Activated T-cell treated with anti-CD3 and anti-CD28 coated beads, Interleukin-2, amount 50 U/mL, for 72 hours (primary cell): ENCODE measurements around the gene RAET1G. TPM values are rescaled to one million over a fixed set of nuclear protein-coding genes. Genes with fewer than 3 reads are reported as not detected.
"Not testable (repeated sequence)": the region's sequence is repeated elsewhere in the genome, so short reads cannot be mapped to it uniquely, and the experiment has no call there.

ENCODE experiments used
- ATAC-seq, 2 donors: fragments of 150-1000 bp; cut with Tn5 transposase; replicated peaks in 1 of 2; 2 replicates each; pipeline ENCODE4 v1.10.0; 2021; ENCODE audit warnings: moderate library complexity in 2 of 2, mild to moderate bottlenecking in 1 of 2
- DNase-seq, 2 donors: peaks; one replicate each; pipeline ENCODE4 v3.0.0; 2021 to 2022; ENCODE audit warnings: mixed read lengths in 1 of 2
- H3K27ac Mint-ChIP-seq: one replicate; pipeline ENCODE4 v1.8.0; 2022; ENCODE audit warnings: mild to moderate bottlenecking, moderate library complexity, mixed read lengths
- H3K27me3 Mint-ChIP-seq: one replicate; pipeline ENCODE4 v1.8.0; 2022; ENCODE audit warnings: low read depth, mixed read lengths
- H3K36me3 Mint-ChIP-seq, 2 donors: one replicate each; pipeline ENCODE4 v1.8.0; 2022; ENCODE audit warnings: mixed read lengths in 2 of 2, mild to moderate bottlenecking in 1 of 2; ENCODE audit not compliant: insufficient read depth in 2 of 2
- H3K4me1 Mint-ChIP-seq: one replicate; pipeline ENCODE4 v1.8.0; 2022; ENCODE audit warnings: low read depth, mixed read lengths
- H3K4me3 Mint-ChIP-seq, 2 donors: one replicate each; pipeline ENCODE4 v1.8.0; 2022; ENCODE audit warnings: mild to moderate bottlenecking in 2 of 2, mixed read lengths in 2 of 2, moderate library complexity in 2 of 2
- H3K9me3 Mint-ChIP-seq, 2 donors: one replicate each; pipeline ENCODE4 v1.8.0; 2022; ENCODE audit warnings: mixed read lengths in 2 of 2
- total RNA-seq, 2 donors: library from RNA; stranded (reverse); gene quantifications; one replicate each; pipeline ENCODE4 v1.2.3, GENCODE V29; 2022

The RAET1G gene
- total RNA-seq = not detected

- peak; percentile 84 to 91 for DNase-seq
- no peaks in the 10 kb centered on the region for H3K36me3 Mint-ChIP-seq
- no peaks in the 10 kb centered on the region for H3K9me3 Mint-ChIP-seq
- peak within 1 kb of the TSS; percentile 86 to 88 for H3K4me3 Mint-ChIP-seq
- H3K27ac Mint-ChIP-seq = no peak within 1 kb of the TSS
- peaks cover 89% of the 10 kb centered on the region for H3K27me3 Mint-ChIP-seq
- peak; percentile 95 for ATAC-seq
- H3K4me1 Mint-ChIP-seq = peaks cover 34% of the 10 kb centered on the region
Measured at GRCh38 chr6:149922642-149923326, at the start of gene RAET1G. Gene RAET1G (minus strand): TSS chr6:149923121. CDS start chr6:149923010, 111 bp downstream.

- no peak for DNase-seq
- H3K4me1 Mint-ChIP-seq = peaks cover 28% of the 10 kb centered on the region
- no peak overlapping the region for H3K4me3 Mint-ChIP-seq
- H3K9me3 Mint-ChIP-seq = no peaks in the 10 kb centered on the region
- H3K27me3 Mint-ChIP-seq = peaks cover 84% of the 10 kb centered on the region
- no peak for ATAC-seq
- H3K36me3 Mint-ChIP-seq = peaks cover 4 to 16% of the 10 kb centered on the region in 2 donors
- no peak overlapping the region for H3K27ac Mint-ChIP-seq
Measured at GRCh38 chr6:149969635-149970034, 46.7 kb upstream of the RAET1G start.

- H3K36me3 Mint-ChIP-seq = peaks cover 7 to 19% of the 10 kb centered on the region in 2 donors
- DNase-seq, ATAC-seq, H3K9me3 Mint-ChIP-seq, H3K27ac Mint-ChIP-seq, H3K4me3 Mint-ChIP-seq: not testable (repeated sequence)
- peaks cover 26% of the 10 kb centered on the region for H3K4me1 Mint-ChIP-seq
- peaks cover 84% of the 10 kb centered on the region for H3K27me3 Mint-ChIP-seq
Measured at GRCh38 chr6:149968909-149969308, 46.0 kb upstream of the RAET1G start.

- peaks cover 8 to 19% of the 10 kb centered on the region in 2 donors for H3K36me3 Mint-ChIP-seq
- not testable (repeated sequence) for ATAC-seq, H3K4me3 Mint-ChIP-seq, H3K9me3 Mint-ChIP-seq, H3K27ac Mint-ChIP-seq, DNase-seq
- H3K27me3 Mint-ChIP-seq = peaks cover 86% of the 10 kb centered on the region
- H3K4me1 Mint-ChIP-seq = peaks cover 29% of the 10 kb centered on the region
Measured at GRCh38 chr6:149967999-149968398, 45.1 kb upstream of the RAET1G start.

GRCh38 chr6:149967591-149967990 is 44.7 kb upstream of the RAET1G start:
- DNase-seq (no peak), ATAC-seq (no peak)
- H3K4me3 Mint-ChIP-seq = no peak overlapping the region
- no peak overlapping the region for H3K27ac Mint-ChIP-seq
- peaks cover 33% of the 10 kb centered on the region for H3K4me1 Mint-ChIP-seq
- peaks cover 8 to 19% of the 10 kb centered on the region in 2 donors for H3K36me3 Mint-ChIP-seq
- no peaks in the 10 kb centered on the region for H3K9me3 Mint-ChIP-seq
- peaks cover 86% of the 10 kb centered on the region for H3K27me3 Mint-ChIP-seq

- Mint-ChIP-seq H3K27ac (peak overlapping the region; percentile 29), H3K4me1 (peaks cover 39% of the 10 kb centered on the region), H3K36me3 (peaks cover 8 to 19% of the 10 kb centered on the region in 2 donors), H3K4me3 (peak overlapping the region; percentile 85 to 98), H3K27me3 (peaks cover 94% of the 10 kb centered on the region)
- not testable (repeated sequence) for ATAC-seq, H3K9me3 Mint-ChIP-seq, DNase-seq
Measured at GRCh38 chr6:149966319-149966718, 43.4 kb upstream of the RAET1G start.

- H3K9me3 Mint-ChIP-seq = no peaks in the 10 kb centered on the region
- ATAC-seq (no peak), DNase-seq (no peak)
- H3K4me3 Mint-ChIP-seq = peak overlapping the region; percentile 85 to 98
- H3K4me1 Mint-ChIP-seq = peaks cover 39% of the 10 kb centered on the region
- H3K36me3 Mint-ChIP-seq = peaks cover 8 to 19% of the 10 kb centered on the region in 2 donors
- peaks cover 94% of the 10 kb centered on the region for H3K27me3 Mint-ChIP-seq
- H3K27ac Mint-ChIP-seq = peak overlapping the region; percentile 86
Measured at GRCh38 chr6:149965194-149966020, 42.5 kb upstream of the RAET1G start.

- Mint-ChIP-seq H3K4me1 (peaks cover 39% of the 10 kb centered on the region), H3K36me3 (peaks cover 8 to 15% of the 10 kb centered on the region in 2 donors), H3K27me3 (peaks cover 94% of the 10 kb centered on the region), H3K9me3 (no peaks in the 10 kb centered on the region), H3K27ac (peak overlapping the region; percentile 86), H3K4me3 (peak overlapping the region; percentile 85 to 98)
- ATAC-seq (peak in 1 of 2 donors; percentile 2), DNase-seq (peak; percentile 33 to 41)
Measured at GRCh38 chr6:149964308-149965193, 41.6 kb upstream of the RAET1G start.

- H3K27ac Mint-ChIP-seq = peak within 1 kb of the TSS; percentile 91
- H3K4me3 Mint-ChIP-seq = peak within 1 kb of the TSS; percentile 85 to 98
- no peaks in the 10 kb centered on the region for H3K9me3 Mint-ChIP-seq
- peaks cover 8 to 12% of the 10 kb centered on the region in 2 donors for H3K36me3 Mint-ChIP-seq
- peaks cover 39% of the 10 kb centered on the region for H3K4me1 Mint-ChIP-seq
- peak; percentile 89 to 91 for DNase-seq
- peaks cover 94% of the 10 kb centered on the region for H3K27me3 Mint-ChIP-seq
- peak; percentile 81 to 84 for ATAC-seq
Measured at GRCh38 chr6:149963462-149964307, 40.8 kb upstream of the RAET1G start, which contains the start of gene ULBP1. Gene ULBP1 (plus strand): TSS chr6:149963943. CDS start chr6:149964050, 107 bp downstream.

GRCh38 chr6:149963212-149963461 is 40.2 kb upstream of the RAET1G start:
- Mint-ChIP-seq H3K4me1 (peaks cover 36% of the 10 kb centered on the region), H3K27me3 (peaks cover 94% of the 10 kb centered on the region), H3K36me3 (peaks cover 8 to 12% of the 10 kb centered on the region in 2 donors), H3K9me3 (no peaks in the 10 kb centered on the region), H3K4me3 (peak overlapping the region; percentile 85 to 98), H3K27ac (peak overlapping the region; percentile 91)
- DNase-seq (peak; percentile 60 to 62), ATAC-seq (peak; percentile 50 to 55)

GRCh38 chr6:149962461-149963211 is 39.7 kb upstream of the RAET1G start:
- DNase-seq (no peak), ATAC-seq (no peak)
- Mint-ChIP-seq H3K27ac (peak overlapping the region; percentile 91), H3K4me3 (peak overlapping the region; percentile 85 to 98), H3K36me3 (peaks cover 8 to 12% of the 10 kb centered on the region in 2 donors), H3K4me1 (peaks cover 34% of the 10 kb centered on the region), H3K27me3 (peaks cover 94% of the 10 kb centered on the region), H3K9me3 (no peaks in the 10 kb centered on the region)
